ENCODE data around the gene RFX5. TPM values are rescaled to one million over a fixed set of nuclear protein-coding genes. Genes with fewer than 3 reads are reported as not detected.
A peak's percentile ranks its signal among the peaks of the same experiment; 100 is the strongest.

The RFX5 gene
- total RNA-seq, 1 donor from 2014 or later: 8.4 TPM

GRCh38 chr1:151313501-151313900 is 33.6 kb downstream of the RFX5 start:
- peak overlapping the region; percentile 79 to 85 for H3K27ac ChIP-seq
- peaks cover 9 to 38% of the 10 kb centered on the region in 2 donors for H3K4me1 ChIP-seq

GRCh38 chr1:151312826-151313225 is 34.2 kb downstream of the RFX5 start:
- Histone ChIP-seq H3K4me3 (no peak overlapping the region), H3K36me3 (peaks cover 21 to 64% of the 10 kb centered on the region in 2 donors), H3K27ac (peak overlapping the region; percentile 79 to 85), H3K9me3 (no peaks in the 10 kb centered on the region), H3K4me1 (peaks cover 9 to 38% of the 10 kb centered on the region in 2 donors), H3K27me3 (no peaks in the 10 kb centered on the region)
- no peak for TF ChIP-seq CTCF (IDR thresholded peaks at IDR 0.05)
- intact Hi-C loops (cut with DNase I): no loop called here
- DNase-seq (ENCODE audit: low spot score in 2 of 2): no peak

More at GRCh38 chr1:151313501-151313900, 33.6 kb downstream of the RFX5 start:
- peaks cover 14 to 57% of the 10 kb centered on the region in 2 donors for H3K36me3 ChIP-seq
- no peak for TF ChIP-seq CTCF (IDR thresholded peaks at IDR 0.05)
- no peaks in the 10 kb centered on the region for H3K9me3 ChIP-seq
- no peak overlapping the region for H3K4me3 ChIP-seq
- H3K27me3 ChIP-seq: no peaks in the 10 kb centered on the region
- DNase-seq (ENCODE audit: low spot score in 2 of 2): no peak
- intact Hi-C loops (cut with DNase I): no loop called here

- Histone ChIP-seq H3K27me3 (no peaks in the 10 kb centered on the region), H3K27ac (peak overlapping the region; percentile 79 to 85), H3K9me3 (no peaks in the 10 kb centered on the region), H3K4me3 (no peak overlapping the region), H3K4me1 (peaks cover 9 to 38% of the 10 kb centered on the region in 2 donors), H3K36me3 (peaks cover 25 to 68% of the 10 kb centered on the region in 2 donors)
- intact Hi-C loops (cut with DNase I): no loop called here
- DNase-seq (ENCODE audit: low spot score in 2 of 2): no peak
- no peak for TF ChIP-seq CTCF (IDR thresholded peaks at IDR 0.05)
Observed at GRCh38 chr1:151312411-151312810, 34.6 kb downstream of the RFX5 start.

GRCh38 chr1:151311589-151312331 is 35.3 kb downstream of the RFX5 start:
- peak overlapping the region; percentile 79 to 85 for H3K27ac ChIP-seq
- peaks cover 32 to 75% of the 10 kb centered on the region in 2 donors for H3K36me3 ChIP-seq

GRCh38 chr1:151311011-151311410 is 36.0 kb downstream of the RFX5 start:
- peaks cover 9 to 38% of the 10 kb centered on the region in 2 donors for H3K4me1 ChIP-seq
- H3K9me3 ChIP-seq: no peaks in the 10 kb centered on the region
- TF ChIP-seq CTCF (IDR thresholded peaks at IDR 0.05): no peak
- no peak overlapping the region for H3K4me3 ChIP-seq
- DNase-seq (ENCODE audit: low spot score in 2 of 2): no peak
- peaks cover 35 to 76% of the 10 kb centered on the region in 2 donors for H3K36me3 ChIP-seq
- intact Hi-C loops (cut with DNase I): loop anchor here (1.0 kb wide), 1 partner anchor 16 kb away; the partner anchor contains the start of gene PI4KB
- H3K27me3 ChIP-seq: no peaks in the 10 kb centered on the region
- peak overlapping the region; percentile 79 to 85 for H3K27ac ChIP-seq

More at GRCh38 chr1:151311589-151312331, 35.3 kb downstream of the RFX5 start:
- H3K27me3 ChIP-seq: no peaks in the 10 kb centered on the region
- intact Hi-C loops (cut with DNase I): loop anchor here (1.0 kb wide), 1 partner anchor 16 kb away; the partner anchor contains the start of gene PI4KB
- no peaks in the 10 kb centered on the region for H3K9me3 ChIP-seq
- no peak for TF ChIP-seq CTCF (IDR thresholded peaks at IDR 0.05)
- peaks cover 9 to 38% of the 10 kb centered on the region in 2 donors for H3K4me1 ChIP-seq
- DNase-seq (ENCODE audit: low spot score in 2 of 2): peak; percentile 81 to 96
- H3K4me3 ChIP-seq: no peak overlapping the region

All from ascending aorta (tissue), 2 donors.